HG02938 (cell line): ENCODE measurements around the gene ZNF366.

Source experiments
- ATAC-seq: cut with Tn5 transposase; IDR thresholded peaks from one replicate; pipeline ENCODE4 v1.9.1; 2021; ENCODE audit warnings: mild to moderate bottlenecking, moderate library complexity; ENCODE audit not compliant: unreplicated experiment

ZNF366 gene

DNA sequence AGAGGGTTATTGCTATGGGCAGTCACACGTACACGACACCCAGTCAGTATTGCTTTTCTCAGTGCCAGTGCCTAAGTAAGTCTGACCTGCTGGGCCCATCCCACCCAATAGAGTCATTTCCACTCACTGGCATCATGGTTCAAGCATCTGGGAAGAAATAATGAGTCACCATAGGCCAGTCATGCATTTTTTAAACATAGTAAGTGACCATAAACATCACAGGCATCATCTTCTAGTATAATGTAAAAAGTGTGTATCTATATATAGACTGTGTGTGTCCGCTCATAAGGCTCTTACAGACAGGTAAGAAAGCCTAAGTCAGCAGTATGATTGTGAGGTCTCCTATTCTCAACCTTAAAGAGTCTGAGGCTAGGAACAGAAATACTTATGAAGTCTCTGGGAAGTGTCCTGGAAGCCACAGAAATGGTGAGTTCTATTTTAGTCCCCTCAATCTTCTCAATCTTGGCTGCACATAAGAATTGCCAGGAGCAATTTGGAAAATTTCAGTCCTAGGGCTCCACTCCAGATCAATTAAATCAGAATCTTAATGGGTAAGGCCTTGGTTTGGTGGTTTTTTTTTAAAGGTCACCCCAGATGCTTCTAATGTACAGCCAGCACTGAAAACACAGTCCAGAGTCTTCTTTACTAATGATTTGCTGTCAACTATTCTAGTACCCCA, 65.2 kb downstream of the ZNF366 start:
- no peak for ATAC-seq

DNA sequence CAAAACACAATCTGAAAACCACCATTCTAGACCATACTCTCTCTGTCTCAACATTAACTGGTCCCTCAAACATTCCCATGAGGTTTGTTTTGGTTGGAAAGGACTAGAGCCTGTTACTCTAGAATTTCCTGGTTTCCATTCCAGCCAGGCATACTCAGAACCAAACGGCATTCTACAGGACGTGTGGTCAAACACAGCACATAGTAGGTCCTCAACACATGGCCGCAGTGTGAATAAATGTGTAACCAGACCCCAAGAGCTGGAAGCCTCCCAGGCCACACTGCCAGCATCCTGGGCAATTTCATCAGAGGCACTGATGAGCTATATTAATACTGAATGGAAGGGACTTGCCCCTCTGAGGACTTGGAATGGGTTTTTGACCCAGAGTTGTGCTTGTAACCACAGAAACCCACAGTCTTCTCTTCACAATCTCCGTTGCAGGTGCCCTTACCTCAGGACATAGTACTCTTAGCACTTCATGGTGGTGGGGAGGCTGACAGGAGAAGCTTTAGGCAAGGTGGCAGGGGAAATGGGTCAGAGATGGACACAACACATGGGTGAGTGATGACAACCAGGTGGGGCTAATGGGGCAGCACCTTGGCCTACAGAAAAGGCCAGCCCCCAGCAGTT, 66.0 kb downstream of the ZNF366 start:
- ATAC-seq: no peak

DNA sequence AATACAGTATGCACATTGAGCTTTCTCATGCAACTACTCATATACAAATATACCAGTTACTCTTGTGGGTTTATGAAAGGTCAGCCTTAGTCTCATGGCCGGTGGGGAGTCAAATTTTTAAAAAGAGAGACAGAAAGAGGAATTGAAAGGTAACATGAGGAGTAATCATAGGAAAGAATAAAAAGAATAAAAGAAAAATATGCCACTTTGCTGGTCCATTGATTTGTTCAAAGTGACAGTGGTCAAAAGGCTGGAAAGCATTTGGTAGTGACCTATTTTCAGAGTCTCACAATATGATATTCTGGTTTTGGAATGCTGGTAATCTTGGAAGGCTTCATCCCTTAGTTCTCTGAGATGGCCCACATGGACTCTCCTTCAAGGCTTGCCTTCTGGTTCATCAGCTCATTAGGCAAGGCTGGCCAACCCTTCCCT, 67.0 kb downstream of the ZNF366 start:
- ATAC-seq: no peak

DNA sequence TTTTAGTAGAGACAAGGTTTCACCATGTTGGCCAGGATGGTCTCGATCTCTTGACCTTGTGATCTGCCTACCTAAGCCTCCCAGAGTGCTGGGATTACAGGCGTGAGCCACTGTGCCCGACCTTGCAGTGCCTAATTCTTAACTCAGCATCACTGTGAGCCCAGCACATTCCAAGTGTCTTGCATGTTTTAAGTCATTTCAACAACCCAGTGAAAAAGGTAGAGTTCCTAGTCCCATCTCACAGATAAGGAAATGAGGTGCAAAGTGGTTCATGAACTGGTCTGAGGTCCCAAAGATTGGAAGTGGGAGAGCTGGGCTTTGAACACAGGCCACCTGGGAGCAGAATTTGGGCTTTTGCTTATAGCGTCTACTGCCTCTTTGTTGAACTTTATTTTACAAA, 68.0 kb downstream of the ZNF366 start:
- ATAC-seq: no peak

DNA sequence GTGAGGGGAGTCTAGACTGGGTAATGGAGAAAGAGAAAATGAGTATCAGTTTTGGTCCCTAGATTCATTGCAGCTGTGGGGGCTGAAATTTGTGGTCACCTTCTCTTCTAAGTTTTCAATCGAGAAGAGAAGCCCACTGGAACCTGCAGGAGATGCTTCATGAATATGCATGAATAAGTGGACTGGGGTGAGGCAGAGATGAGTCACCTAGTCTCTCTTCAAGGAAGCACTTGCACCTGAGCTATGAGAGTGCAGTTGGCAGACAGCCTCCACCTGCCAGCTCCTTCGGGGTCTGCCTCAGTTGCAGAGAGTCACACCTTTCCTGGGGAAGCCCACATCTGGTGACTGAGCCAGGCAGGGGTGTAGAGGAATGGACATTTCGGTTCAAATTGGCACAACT, 69.1 kb downstream of the ZNF366 start:
- ATAC-seq: peak; percentile 50

DNA sequence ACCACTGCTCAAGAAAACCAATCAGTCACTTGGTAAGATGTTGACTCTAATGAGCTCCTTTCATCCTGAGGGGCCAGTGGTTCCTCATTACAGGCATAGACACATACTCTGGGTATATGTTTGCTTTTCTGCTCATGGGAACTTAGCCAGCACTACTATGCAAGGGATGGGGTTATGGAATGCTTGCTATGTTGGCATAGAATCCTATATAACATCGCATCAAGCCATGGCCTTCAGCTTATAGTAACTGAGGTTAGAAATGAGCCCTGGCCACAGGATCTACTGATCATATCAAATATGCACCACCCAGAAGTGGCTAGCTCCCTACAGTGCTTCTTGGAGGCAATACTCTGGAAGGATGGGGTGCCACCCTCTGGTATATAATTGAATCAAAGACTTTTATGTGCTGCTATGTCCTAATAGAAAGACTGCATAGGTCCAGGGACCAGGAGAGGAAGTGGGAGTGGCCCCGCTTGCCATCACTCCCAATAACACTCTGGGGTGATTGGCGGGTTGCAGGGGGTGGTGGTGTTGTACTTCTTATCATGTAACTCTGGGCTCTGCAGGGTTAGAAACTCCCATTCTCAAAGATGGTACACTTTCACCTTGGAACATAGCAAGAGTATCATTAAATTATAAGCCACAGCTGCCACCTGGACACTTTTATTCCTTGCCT, 70.3 kb downstream of the ZNF366 start:
- ATAC-seq: no peak

DNA sequence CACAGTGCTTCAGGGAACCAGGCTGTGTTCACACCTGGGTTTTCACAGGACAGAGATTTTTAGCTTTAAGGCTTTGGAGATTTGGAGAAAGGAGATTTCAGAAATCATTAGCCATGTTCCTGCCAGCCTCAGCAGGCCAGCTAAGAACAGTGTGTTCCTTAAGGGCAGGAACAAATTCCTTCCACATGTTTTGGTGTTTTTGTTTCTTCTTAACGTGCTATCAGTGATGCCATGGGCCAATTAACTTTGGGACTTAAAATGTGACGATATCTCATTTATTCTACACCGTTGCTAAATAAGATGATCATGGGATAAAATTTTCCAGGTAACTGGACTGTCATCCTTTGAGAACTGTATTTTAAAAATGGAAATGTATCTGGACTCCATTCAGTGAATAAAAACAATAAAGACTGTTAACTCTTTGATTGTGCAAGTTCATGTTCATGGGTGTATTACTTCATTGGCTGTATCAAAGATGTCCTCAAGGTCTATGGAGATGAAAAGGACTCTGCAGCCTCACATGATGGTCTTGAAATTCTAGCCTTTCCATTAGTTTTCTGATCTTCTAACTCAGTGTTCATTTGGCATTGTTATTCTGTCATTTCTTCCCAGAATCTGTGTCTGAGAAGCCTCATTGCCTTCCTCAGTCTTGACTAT, 72.3 kb downstream of the ZNF366 start:
- ATAC-seq: no peak

DNA sequence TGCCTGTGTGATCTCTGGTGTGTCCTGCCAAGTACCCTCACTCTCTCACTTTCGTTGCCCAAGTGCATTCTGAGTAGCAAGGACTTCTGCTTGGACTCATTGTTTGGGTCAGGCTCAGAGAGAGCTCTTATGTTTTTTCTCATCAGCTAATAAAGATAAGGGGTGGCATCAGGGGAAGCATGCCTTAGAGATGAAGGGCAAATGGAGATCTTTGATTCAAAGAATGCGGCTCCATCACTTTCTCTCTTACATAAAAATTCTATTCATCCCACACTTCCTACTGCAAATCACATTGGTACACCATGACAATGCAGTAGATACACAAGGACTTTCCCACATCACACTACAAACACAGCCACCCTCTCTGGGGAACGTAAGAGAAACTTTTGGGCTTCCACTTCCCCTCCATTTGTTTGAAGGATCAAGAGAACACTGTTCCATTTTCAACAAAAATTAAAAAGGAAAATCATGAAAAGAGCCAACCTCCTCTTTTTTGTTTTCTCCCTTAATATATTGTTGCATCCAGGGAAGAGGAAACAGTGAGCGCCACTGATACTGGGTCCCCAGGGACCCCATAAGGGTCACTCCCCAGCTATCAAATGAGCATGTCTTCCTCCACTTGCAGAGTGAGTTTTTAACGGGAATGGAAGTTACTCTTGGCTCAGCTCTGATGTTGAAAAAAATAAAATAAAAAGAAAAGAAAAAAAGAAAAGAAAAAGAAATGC, 73.0 kb downstream of the ZNF366 start:
- no peak for ATAC-seq

DNA sequence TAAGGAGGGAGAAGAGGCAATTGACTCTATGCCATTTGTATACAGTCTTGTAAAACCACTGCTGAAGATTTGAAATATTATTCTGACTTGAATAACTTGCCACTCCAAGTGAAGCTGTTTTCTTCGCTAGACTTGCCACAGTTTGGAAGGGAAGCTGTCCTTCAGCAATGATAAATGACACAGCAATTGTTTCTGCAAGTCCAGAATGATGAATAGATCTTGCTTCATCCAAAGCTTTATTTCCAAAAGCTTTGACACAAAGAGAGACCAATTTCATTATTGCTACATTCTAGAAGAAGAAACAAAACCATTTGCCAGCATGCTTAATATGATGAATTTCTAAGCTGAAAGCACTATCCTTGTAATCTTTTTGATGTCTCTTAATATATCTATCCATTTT, 73.7 kb downstream of the ZNF366 start:
- ATAC-seq: no peak

DNA sequence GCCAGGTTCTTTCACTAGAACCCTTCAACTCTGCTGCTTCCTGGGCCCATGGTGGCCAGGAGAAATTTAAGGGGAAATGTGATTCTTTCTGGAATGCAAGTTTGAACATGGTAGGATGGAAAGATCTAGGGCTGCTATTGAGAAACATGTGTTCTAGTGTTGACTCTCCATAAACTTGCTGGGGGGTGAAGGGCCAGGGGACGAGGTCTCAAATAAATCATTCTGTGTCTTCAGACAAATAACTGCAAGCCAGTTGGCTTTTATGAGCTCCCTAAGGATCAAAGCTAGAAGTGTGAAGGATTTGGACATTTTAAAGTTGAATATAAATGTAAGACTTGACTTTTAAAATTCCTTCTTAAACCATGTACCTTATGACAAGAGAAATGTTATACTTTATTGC, 78.5 kb downstream of the ZNF366 start:
- ATAC-seq: no peak

DNA sequence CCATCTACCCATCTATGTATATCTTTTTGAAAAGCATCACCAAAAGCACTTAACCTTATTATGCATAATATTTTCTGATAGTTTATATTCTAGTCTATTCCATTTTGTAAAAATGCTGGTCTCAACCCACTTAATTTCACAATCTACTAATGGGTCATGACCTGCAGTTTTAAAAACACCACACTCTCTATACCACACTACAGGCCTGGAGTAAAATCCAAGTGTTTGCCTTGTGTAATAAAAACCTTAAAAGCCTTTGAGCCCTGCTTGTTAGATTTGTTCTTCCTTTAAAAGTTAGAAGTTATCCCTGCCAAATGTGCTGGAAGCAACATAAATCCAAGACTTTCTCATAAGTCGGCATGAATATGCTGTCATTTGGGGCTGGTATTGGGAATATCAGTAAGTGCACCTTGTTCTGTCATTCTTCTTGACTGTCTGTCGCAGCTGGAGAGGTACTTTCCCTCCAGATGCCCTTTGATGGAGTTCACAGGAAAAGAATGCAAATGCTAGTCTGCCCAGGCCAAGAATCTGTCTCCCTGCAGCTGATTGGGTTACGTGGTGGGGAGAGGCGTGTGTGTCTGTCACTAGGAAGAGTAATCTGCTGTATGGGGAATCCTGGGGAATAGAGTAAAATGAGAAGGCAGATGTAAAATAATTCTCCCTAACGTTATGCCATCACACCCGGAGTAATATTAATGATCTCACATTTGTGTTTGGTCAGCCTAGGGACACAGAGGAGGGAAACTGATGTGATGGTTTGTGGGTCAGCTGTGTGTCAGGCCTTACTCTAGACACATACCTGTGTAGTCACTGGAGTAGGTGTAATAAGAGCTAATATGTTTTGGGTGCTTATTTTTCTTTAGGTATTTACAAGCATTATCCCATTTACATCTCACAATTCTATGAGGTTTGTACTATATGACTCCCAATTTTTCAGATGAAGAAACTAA, 79.4 kb downstream of the ZNF366 start:
- ATAC-seq: no peak

DNA sequence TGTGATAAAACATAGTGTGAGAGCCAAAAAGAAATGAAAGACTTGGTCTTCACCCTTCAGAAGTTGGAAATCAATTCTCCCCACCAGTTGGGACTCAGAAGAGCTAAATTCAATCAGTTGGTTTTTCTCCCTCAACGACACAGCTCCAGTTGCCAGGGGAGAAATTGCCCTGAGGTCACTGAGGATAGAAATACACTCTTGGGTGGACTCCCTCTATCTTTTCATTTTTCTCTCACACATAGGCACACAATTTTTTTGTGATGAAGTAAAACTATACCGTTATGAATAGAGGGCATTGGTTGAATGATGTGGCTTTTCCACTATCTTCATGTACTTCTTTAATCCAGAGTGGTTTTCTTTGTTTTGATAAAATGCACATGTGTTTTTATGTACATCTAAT, 80.2 kb downstream of the ZNF366 start:
- ATAC-seq: no peak

DNA sequence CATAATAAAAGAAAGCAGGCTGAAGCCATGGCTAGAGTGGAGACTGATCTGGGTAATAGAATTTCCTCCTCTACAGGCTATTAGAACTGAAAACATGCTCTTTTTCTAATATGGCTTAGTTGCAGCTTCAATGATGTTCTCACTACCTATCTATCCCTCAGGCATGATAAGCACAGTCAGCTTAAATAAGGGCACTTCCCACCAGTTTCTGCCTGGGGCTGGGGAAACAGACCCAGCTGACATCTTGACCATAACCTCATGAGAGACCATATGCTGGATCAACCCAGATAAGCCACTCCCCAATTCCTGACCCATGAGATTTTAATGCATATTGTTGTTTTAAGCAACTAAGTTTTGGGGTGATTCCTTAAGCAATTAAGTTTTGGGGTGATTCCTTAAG, 81.2 kb downstream of the ZNF366 start:
- no peak for ATAC-seq

DNA sequence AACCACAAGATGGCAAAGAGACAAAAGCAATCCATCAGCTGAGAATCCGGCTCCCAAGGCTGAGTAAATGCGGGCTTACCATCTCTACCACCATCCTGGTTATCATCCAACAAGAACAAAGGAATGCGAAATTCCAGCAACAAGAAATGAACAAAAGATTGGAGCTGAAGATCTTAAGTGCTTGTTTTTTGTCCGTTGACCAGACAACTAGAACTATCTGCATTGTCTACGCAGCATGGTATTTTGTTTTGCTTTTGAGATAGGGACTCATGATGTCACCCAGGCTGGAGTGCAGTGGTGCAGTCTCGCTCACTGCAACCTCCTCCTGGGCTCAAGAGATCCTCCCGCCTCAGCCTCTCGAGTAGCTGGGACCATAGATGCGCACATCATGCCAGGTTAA, 88.9 kb downstream of the ZNF366 start:
- ATAC-seq: no peak

DNA sequence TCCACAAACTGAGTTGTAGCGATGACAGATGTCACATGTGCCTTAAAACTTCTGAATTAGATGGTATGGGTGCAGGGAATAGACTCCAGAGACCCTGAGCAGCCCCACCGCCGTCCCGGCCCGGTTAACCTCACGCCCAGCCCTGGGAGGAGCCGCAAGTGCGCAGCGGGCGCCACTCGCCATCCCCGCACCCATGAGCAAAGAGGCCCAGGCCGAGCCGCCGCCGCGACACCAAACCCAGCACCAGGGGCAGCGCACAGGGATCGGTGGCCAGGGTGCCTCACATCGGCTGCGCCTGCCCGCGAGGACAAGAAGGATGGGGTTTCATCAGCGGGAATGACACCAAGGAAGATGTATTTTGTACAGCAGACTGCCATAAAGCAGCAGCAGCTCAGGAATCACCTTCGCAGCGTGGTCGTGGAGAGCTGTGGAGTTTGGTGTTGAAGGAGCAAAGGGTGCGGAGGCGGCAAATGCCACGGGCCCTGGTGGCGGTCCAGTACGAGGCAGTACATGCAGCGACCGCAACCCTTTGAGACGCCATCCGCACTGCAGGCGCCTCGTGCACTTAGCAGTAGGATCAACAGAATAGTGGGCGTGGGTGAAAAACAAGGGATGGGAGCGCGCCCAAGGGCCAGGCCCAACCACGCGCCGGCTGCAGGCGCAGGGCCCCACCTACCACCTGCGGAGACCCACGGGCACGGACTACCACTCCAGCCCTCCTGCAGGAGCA, 89.7 kb downstream of the ZNF366 start:
- ATAC-seq: no peak

DNA sequence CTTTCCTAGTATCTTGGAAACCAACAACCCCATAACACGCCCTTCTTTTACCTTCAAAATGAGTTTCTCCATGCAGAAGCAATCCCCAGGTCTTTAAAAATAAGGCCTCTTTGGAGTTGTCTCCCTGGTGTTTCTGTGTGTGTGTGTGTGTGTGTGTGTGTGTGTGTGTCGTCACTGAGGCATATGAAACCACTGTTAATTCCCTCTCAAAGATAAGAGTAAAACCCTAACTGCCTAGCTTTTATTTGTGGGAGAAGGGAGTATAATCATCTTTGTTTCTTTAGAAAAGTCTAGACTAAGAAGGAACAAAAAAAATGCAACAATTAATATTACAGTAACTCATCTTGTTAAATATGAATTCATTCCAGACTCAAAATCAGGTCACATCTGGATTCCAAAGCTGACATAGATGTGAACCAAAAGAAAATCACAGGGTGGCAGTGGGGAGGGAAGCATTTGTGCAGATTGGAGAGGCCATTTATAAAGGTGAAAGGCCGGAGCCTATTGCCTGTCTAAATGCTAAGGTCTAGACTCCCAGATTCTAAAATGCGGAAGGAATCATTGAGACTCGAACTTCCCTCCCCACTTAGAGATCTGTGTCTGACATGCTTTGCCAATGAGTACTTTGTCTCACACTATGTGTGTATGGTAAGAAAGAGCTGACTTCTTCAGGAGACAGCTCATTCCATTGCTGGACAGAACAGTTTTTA, 91.4 kb downstream of the ZNF366 start:
- no peak for ATAC-seq

DNA sequence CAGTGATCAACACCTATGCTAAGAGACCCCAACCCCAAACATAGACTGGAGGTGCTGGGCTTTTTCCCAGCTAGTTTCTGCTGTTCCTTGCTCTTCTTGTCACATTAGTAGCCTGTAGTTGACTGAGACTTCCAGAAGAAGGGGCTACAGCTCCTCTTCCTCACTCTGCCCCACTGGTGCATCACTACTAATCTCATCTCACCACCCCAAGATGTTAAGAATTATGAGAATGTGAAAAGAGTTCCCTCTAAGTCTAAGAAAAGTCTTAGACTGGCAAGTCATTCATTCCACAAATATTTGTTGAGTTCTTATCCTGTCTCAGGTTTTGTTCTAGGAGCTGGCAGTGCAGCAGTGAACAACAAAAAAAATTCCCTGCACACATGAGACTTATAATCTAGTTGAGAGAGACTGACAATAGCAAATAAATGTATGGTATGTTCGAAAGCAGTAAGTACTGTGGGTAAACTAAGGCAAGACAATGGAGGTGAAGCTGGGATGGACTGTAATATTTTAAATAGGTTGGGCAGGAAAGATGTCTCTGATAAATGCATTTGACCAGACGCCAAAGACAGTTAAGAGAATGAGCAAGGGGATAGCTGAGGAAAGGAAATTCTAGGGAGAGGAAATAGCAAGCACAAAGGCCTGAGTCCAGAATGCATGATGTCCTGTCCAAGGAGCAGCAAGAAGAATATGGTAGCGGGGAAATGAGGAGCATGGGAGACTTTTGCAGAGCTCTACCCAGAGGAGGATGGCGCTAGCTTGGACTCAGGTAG, 94.7 kb downstream of the ZNF366 start:
- no peak for ATAC-seq

DNA sequence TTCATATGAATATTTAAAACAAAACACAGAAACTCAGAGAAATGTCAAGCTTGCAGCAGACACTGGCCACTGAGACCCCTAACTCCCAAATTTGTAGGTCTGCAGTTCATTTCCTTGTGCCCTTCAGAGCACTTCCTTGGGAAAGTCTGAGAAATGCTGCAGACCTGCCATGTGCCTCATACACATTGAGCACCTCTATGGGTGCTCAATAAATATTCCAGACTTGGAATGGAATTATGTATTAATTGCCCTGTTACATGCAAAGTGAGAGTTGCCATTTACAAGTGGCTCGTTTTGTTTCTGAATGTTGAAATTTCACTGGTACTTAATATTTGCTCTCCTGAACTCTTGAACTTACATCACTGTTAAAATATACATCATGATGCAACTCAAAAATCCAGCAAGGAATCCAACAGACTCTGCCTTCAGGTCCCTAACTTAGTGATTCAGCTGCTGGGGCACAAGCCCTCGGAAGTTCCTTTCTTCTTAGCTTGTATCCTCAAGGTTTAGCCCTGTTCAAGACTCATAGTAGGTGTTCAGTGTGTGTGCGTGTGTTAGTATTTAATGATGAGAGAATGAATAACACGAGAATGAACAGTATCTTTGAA, 96.4 kb downstream of the ZNF366 start:
- ATAC-seq: no peak
